Hindlimb muscle (tissue), 1 donor: ENCODE data around the gene CHN1. TPM values are rescaled to one million over a fixed set of nuclear protein-coding genes. Genes with fewer than 3 reads are reported as not detected.
A peak's percentile ranks its signal among the peaks of the same experiment; 100 is the strongest.

Experiments used
- DNase-seq: peaks from one replicate; pipeline ENCODE4 v3.0.0-alpha.2; 2013
- polyA plus RNA-seq: library from polyadenylated mRNA; unstranded; fragments of 120-200 nt; gene quantifications from one replicate; pipeline ENCODE4 v1.2.1, GENCODE V29; 2013; ENCODE audit not compliant: insufficient read length

CHN1 gene
- polyA plus RNA-seq, 1 donor = 13.2 TPM

DNA sequence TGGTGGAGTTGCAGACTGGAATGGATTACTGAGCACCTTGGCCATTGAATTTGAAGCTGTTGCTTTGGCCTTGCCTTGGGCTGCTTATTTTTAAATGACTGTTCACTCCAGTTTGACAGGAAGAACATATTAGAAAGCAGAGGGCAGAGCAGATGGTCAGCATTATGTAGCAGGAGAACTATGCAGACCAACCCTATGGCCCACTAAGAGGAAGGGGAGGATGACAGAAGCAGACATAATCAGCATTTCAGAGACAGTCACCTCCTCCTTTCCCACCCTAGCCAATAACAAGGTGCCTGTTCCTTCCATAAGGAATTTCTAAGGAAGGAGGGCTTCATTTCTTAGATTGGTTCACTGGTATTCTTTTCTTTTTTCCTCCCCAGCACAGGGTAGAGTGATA, 243.3 kb downstream of the CHN1 start:
- no peak for DNase-seq

DNA sequence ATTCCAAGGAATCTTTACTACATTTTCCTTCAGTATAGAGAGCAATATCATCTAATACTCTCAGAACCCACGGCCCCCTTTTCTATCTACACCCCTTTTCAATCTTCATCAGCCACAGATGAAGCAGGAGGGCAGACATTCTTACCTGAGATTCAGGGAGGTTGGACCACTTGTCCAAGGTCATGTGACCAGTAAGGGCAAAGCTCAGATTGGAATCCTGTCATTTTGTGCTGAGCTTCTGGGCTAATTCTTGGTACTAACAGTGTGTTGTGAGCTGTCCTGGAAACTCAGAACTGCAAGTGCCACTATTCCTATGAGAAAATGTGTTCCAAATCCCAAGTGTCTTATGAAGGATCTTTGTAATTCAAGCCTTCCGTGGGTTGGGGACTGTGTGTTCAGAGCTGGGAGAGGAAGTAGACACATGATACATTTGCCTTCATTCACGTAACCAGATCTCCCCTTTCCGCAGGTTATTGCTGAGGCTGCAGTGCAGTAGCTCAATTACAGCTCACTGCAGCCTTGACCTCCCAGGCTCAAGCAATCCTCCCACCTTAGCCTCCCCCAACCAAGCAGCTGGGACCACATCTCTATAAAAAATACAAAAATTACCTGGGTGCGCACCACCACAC, 244.2 kb downstream of the CHN1 start:
- DNase-seq = no peak

DNA sequence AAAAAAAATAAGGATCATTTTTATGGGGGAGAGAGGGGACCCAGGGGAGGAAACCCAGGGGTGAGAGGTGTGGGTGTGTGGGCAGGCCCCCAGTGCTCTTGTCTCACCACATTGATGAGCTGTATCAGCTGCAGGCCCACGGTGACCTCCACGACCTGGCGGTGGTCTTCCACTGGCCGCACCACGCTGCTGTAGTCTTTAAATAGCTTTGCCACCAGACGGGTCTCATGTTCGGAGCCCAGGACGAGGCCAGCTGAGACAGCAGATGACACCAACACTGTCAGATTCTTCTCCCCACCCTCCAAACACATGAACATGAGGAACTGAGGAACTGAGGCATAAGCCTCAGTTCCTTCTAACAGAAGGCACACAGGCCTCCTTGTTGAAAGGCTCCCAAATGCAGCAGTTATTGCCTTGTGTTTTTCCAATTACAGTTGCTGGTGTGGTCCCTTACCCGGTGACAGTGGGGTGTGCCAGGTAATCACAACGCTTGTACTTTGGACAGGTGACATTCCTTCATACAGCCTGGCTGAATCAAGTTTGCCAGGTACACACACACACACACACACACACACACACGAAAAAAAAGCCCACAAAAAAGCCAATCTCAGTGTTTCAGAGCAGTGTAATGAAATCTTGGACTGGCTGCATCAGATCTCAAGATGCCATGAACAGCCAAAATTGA, 245.7 kb downstream of the CHN1 start:
- no peak for DNase-seq

DNA sequence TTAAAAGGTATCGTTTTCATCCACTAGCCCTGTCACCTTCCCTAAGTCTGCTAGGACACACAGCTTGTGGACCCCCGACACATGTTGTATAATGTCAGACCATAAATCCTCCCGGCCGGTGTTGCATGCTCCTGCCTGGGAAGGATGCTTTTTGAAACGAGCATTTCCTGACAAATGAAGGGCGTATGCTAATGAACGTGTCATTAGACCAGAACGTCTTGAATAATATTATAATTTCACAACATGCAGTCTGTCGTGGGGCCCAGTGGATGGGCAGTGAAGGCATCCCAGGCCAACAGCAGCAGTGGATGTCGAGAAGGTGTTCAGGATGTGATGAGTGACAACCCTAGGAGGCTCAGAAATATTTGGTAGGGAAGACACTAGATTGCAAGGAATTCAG, 248.4 kb downstream of the CHN1 start:
- DNase-seq = no peak

DNA sequence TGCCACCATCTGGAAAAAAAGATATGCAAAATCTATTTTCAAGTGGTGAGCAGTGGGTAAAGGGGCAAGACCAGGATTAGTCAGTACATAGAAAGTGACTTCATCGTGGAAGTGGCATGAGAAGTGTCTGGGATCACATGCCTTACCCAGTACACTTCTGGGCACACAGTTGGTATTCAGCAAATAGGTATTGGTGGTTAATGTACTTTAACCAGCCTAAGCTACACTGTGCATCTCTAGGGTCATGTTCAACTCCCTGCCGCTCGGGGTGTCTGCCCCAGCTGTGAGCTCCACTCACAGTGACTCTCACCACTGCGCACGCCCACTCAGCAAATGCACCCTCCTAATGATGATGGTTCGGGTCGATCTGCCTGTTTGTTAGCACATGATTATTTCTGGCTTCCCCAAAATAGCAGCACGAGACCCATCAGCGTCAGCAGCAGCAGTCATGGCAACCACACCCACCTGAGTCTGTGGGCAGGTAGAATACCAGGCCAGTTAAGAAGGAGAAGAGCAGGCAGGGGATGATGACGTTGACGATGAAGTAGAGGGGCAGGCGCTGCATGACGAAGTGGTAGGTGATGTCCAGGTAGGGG, 252.0 kb downstream of the CHN1 start:
- DNase-seq = no peak

DNA sequence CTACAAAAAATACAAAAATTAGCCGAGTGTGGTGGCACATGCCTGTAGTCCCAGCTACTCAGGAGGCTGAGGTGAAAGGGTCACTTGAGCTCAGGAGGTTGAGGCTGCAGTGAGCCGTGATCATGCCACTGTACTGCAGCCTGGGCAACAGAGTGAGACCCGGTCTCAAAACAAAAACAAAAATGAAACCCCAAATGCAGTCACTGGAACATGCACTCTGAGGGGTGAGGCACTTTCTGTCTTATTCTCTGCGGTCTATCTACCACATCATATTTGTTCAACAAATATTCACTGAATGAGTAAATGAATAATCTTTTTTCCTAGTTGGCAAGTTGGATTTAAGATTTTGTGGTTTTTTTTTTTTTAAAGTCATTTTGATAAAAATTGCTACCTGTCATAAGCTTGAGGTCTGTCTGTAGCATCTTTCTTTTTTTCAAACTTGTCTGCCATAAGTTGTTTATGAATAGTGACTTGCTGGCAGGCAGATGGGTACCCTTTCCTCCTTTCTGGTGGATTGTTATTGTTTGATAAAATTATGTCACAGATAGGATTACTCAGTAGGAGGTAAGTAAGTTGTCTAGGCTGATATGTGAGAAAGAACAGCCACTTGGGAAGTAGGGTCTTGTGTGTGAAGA, 252.7 kb downstream of the CHN1 start:
- DNase-seq = no peak

DNA sequence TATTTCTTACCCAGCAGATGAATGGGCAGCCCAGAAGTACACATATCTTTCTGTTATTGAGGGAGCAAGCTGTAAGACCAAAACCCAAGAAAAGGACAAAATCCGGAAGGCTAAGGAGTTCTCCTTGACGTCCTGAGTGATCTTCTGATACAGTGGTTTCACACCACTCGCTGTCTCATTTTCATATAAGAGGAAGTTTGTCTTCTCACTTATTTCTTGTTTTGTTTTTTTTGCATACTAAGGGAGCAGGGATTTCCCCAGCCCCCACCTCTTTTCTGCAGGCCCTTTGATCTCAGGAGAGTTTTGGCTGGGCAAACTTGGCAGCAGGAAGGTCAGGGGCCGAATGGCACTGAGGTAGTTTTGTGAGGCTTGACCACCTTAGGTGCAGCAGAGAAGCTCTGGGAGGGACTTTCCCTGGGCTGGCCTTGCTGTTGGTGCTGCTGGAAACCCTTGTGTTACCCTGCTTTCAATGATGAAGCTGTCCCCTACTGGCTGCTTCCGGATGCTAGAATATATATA, 254.2 kb downstream of the CHN1 start:
- DNase-seq = no peak

DNA sequence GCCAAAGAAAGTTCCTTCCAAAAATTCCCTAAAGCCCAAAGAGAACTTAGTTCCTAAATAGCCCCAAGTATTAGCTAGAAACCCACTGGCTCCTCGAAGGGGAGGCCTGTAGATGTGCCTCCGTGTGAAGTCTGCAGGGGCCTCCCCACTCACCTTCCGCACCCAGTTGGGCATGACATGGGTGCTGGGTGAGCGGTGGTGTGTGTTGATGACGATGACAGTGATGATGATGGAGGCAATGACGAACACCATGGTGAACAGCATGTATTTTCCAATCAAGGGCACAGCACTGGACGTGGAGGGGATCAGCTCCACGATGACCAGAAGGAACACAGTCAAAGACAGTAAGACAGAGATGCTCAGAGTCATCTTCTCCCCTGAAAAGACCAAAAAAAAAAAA, 255.4 kb downstream of the CHN1 start:
- DNase-seq = no peak

DNA sequence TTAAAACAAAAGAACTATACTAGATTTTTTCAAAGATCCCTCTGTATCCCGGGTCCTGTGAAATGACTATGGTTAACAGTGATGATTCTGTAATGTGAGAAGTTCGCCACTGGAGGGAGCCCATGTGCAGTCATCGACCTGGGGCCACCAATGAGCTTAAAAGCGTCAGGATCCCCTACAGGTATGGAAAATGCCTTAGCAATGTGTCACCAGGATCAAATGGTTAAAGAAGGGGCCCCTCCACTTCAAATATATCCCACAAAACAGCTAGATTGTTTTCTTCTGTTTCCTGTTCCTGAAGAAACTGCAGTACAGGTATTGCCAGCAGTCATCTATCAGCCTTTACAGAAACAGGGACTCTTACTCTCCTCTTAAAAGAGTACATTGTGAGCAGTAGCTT, 256.2 kb downstream of the CHN1 start:
- peak; percentile 47 for DNase-seq

Other genes starting within 250 kb of the CHN1 start
- 128 TPM for gene CHRNA1, start 240.9 kb downstream of the CHN1 start, polyA plus RNA-seq
- 33.7 TPM for gene ATF2, start 162.8 kb upstream of the CHN1 start, polyA plus RNA-seq
- gene ATP5MC3, start 176.3 kb upstream of the CHN1 start, polyA plus RNA-seq = 213 TPM